ENCODE measurements around the gene GCC1.
A peak's percentile ranks its signal among the peaks of the same experiment; 100 is the strongest.

Gene GCC1

DNA sequence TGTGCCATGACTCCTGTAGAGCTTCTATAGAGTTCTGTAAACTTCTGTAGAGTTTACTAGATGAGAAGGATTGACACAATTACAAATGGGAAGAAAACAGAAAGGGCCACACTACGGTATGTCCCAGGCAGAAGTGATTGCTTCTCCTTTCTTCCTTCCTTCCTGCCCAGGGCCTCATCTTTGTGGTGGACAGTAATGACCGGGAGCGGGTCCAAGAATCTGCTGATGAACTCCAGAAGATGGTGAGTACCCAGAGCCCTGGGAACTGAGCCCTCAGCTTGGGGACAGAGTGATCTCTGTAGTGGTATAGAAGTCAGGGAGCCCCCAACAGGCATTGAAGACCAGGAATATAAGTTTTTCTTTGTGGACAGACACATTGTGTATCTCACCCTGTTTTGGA is 4.5 kb upstream of the GCC1 start:
- no peak overlapping the region for H3K4me3 ChIP-seq (ENCODE audit: low read depth, low read length)
- no peak for TF ChIP-seq CTCF (IDR thresholded peaks at IDR 0.05; ENCODE audit: insufficient read depth, low read depth, low read length, missing control alignments)
- no peak for DNase-seq (ENCODE audit: low read depth)

- peak overlapping the region; percentile 81 for H3K4me3 ChIP-seq (ENCODE audit: low read depth, low read length)
- TF ChIP-seq CTCF (IDR thresholded peaks at IDR 0.05; ENCODE audit: insufficient read depth, low read depth, low read length, missing control alignments): peak; percentile 18
- peak; percentile 27 for DNase-seq (ENCODE audit: low read depth)
These were observed 3.5 kb upstream of the GCC1 start for GRCh38 chr7:127588697-127589482.

GRCh38 chr7:127588019-127588696 is 2.8 kb upstream of the GCC1 start, which contains the start of gene ARF5:
Gene ARF5, plus strand, starts transcription at chr7:127588411. Its CDS starts 88 bp downstream, at chr7:127588499.
- H3K4me3 ChIP-seq (ENCODE audit: low read depth, low read length): peak within 1 kb of the TSS; percentile 81
- TF ChIP-seq CTCF (IDR thresholded peaks at IDR 0.05; ENCODE audit: insufficient read depth, low read depth, low read length, missing control alignments): no peak
- DNase-seq (ENCODE audit: low read depth): peak; percentile 86

GRCh38 chr7:127587663-127588018 is 2.2 kb upstream of the GCC1 start:
- no peak for DNase-seq (ENCODE audit: low read depth)
- peak overlapping the region; percentile 81 for H3K4me3 ChIP-seq (ENCODE audit: low read depth, low read length)
- no peak for TF ChIP-seq CTCF (IDR thresholded peaks at IDR 0.05; ENCODE audit: insufficient read depth, low read depth, low read length, missing control alignments)

DNA sequence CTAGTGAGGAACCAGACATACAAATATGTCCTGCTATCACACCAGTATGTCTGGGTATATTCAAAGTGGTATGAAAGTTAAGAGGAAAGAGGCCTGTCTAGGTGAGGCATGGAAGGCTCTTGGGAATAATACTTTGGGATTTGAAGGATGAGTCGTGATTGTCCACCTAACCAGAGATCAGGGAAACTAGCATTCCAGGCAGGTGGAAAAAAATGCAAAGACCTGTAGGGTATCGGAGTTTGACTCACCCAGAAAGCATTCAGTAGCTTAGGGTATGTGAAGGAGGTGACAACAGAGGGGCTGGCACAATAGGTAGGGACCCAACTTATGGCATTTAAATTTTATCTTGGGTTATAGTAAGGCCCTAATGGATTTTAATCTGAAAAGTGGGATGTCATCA is 950 bp upstream of the GCC1 start:
- TF ChIP-seq CTCF (IDR thresholded peaks at IDR 0.05; ENCODE audit: insufficient read depth, low read depth, low read length, missing control alignments): no peak
- no peak overlapping the region for H3K4me3 ChIP-seq (ENCODE audit: low read depth, low read length)
- DNase-seq (ENCODE audit: low read depth): no peak

GRCh38 chr7:127584648-127585043 is 750 bp downstream of the GCC1 start:
- no peak for DNase-seq (ENCODE audit: low read depth)
- H3K4me3 ChIP-seq (ENCODE audit: low read depth, low read length): peak overlapping the region; percentile 97
- no peak for TF ChIP-seq CTCF (IDR thresholded peaks at IDR 0.05; ENCODE audit: insufficient read depth, low read depth, low read length, missing control alignments)
